GM15510 (cell line): ENCODE measurements around the gene PDE7B.

Source experiments
- POLR2A ChIP-seq: IDR thresholded peaks from 3 replicates; pipeline ENCODE4 v1.6.1; 2011; ENCODE audit warnings: borderline replicate concordance; ENCODE audit not compliant: insufficient read length; ENCODE audit errors: extremely low read depth

The PDE7B gene

DNA sequence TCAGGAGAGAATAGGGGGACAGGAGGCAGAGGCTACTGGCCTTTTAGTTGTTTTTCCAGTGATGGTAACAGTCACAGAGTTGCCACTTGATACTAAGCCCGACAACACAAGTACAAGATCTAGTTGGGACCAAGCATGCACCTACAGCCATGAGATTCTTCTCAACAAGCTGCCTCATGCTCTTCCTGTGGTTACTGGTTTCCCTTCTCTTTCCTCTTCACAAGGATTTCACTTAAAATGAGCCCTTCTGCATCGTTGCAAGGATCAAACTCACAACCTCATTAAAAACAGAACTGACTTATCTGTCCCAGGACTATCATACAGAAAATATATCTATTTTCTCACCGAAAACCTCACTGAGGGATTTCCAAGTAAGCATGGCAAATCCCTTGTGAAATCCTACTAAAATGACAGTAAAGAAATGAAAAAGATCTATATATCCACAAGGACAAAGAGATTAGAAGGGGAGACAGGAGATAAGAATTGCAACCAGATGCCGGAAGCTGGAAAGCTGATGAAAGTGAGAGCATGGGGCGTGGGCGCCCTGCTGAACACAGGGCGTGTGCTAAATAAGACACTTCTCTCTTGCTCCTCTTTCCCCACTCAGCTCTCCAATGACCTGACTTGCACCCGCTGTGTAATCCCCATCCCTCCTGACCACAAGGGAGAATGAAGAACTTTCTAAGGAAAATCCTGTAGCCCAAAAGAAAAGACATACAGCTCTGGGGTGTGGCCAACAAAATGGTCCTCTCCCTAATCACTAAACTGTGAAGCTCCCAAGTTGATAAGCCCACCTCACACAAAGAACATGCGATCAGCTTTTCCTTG lies 385.2 kb downstream of the PDE7B start:
- no peak for TF ChIP-seq POLR2A

DNA sequence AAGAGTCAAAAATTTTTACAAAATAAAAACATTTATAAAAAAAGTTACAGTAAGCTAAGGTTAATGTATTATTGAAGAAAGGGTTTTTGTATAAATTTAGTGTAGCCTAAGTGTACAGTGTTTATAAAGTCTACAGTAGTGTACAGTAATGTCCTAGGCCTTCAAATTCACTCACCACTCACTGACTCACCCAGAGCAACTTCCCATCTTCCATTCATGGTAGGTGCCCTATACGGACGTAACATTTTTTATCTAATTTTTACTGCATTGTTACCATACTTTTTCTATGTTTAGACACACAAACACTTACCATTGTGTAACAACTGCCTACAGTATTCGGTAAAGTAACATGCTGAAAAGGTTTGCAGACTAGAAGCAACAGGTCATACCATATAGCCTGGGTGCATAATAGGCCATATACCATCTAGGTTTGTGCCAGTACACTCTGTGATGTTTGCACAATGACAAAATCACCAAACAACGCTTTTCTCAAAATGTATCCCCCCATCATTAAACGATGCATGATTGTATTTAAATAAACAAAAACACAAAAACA lies 392.6 kb downstream of the PDE7B start:
- TF ChIP-seq POLR2A = no peak
